GM12878 (cell line): ENCODE data around the gene AMN1. TPM values are rescaled to one million over a fixed set of nuclear protein-coding genes. Genes with fewer than 3 reads are reported as not detected.

Experiments used
- ATAC-seq: fragments of 200-7000 bp; cut with Tn5 transposase; 3 replicates; pipeline ENCODE4 v1.9.1; 2020; ENCODE audit warnings: mild to moderate bottlenecking, moderate library complexity
- BruUV-seq: library from RNA; stranded (reverse); fragments of 400-500 nt; replicated peaks from 2 replicates; lab custom pipeline; 2021; lab: Mats Ljungman, UMichigan
- CTCF ChIA-PET: fragments of 300-600 bp; sonication (Branson Sonifier 250); formaldehyde crosslinking; extraction: SDS; loops from one replicate; lab custom pipeline; 2021; ENCODE audit warnings: inconsistent platforms; lab: Yijun Ruan, JAX
- POLR2A ChIA-PET: fragments of 350-600 bp; formaldehyde crosslinking; extraction: SDS; loops from one replicate; lab custom pipeline; 2021; ENCODE audit warnings: inconsistent platforms; lab: Charles Lee
- RAD21 ChIA-PET: fragments of 300-600 bp; sonication (Branson Sonifier 250); formaldehyde crosslinking; loops from one replicate; lab custom pipeline; 2023; ENCODE audit warnings: antibody characterized with exemption; ENCODE audit not compliant: unreplicated experiment; lab: Charles Lee
- SMC1A ChIA-PET: fragments of 300-600 bp; sonication (Branson Sonifier 250); formaldehyde crosslinking; loops from one replicate; lab custom pipeline; 2023; ENCODE audit not compliant: unreplicated experiment, uncharacterized antibody; lab: Charles Lee
- DNase-seq: peaks from one replicate; pipeline ENCODE4 v3.0.0-alpha.2; 2011; ENCODE audit warnings: low read depth, low spot score
- FAIRE-seq: peaks from 3 replicates; lab custom pipeline; 2011; peaks lifted over from hg19 to GRCh38; lab: Jason Lieb, UNC
- H2AFZ ChIP-seq: 2 replicates; pipeline ENCODE4 v1.6.0; 2011; ENCODE audit warnings: low read depth, low read length, control low read depth; ENCODE audit not compliant: control insufficient read depth
- H3K27ac ChIP-seq: 2 replicates; pipeline ENCODE4 v1.5.1; 2011; ENCODE audit warnings: control low read depth; ENCODE audit not compliant: control insufficient read depth, insufficient read depth
- H3K27me3 ChIP-seq, 2 experiments: replicated peaks in 1 of 2; 2 replicates each; pipeline versions ENCODE4 v1.6.0 to v1.6.1; 2011; ENCODE audit warnings: low read length in 1 of 2; ENCODE audit not compliant: control insufficient read depth in 2 of 2, insufficient read depth in 2 of 2
- H3K36me3 ChIP-seq, 2 experiments: 2 replicates each; pipeline ENCODE4 v1.5.1; 2011; ENCODE audit warnings: low read length in 1 of 2; ENCODE audit not compliant: control insufficient read depth in 2 of 2, insufficient read depth in 2 of 2
- H3K4me1 ChIP-seq: 2 replicates; pipeline ENCODE4 v1.6.1; 2011; ENCODE audit warnings: mild to moderate bottlenecking, low read length, moderate library complexity, mixed read lengths; ENCODE audit not compliant: control insufficient read depth, insufficient read depth
- H3K4me2 ChIP-seq: 2 replicates; pipeline ENCODE4 v1.6.0; 2011; ENCODE audit warnings: control low read depth; ENCODE audit not compliant: control insufficient read depth, insufficient read depth
- H3K4me3 ChIP-seq: fragments of 200-600 bp; sonication (generic); 2 replicates; pipeline ENCODE4 v1.5.1; 2016
- H3K79me2 ChIP-seq: 2 replicates; pipeline ENCODE4 v1.6.0; 2011; ENCODE audit warnings: low read length; ENCODE audit not compliant: control insufficient read depth, insufficient read depth
- H3K9ac ChIP-seq: 2 replicates; pipeline ENCODE4 v1.8.0; 2011; ENCODE audit warnings: low read length, control low read depth, mixed read lengths; ENCODE audit not compliant: control insufficient read depth, insufficient read depth
- H3K9me3 ChIP-seq: replicated peaks from 3 replicates; pipeline ENCODE4 v1.5.1; 2011; ENCODE audit warnings: mild to moderate bottlenecking, low read length; ENCODE audit not compliant: control insufficient read depth, insufficient read depth
- H4K20me1 ChIP-seq: 2 replicates; pipeline ENCODE4 v1.6.0; 2011; ENCODE audit not compliant: control insufficient read depth, insufficient read depth
- BRCA1 ChIP-seq: IDR thresholded peaks from 2 replicates; pipeline ENCODE4 v1.6.1; 2011; ENCODE audit warnings: low read depth, low read length, improper control_type of control experiment
- CTCF ChIP-seq, 3 experiments: IDR thresholded peaks in 2 of 3; conservative IDR thresholded peaks in 1 of 3; 2 replicates each; pipeline ENCODE4 v1.5.1; 2011; ENCODE audit warnings: low read depth in 3 of 3, low read length in 3 of 3, mild to moderate bottlenecking in 3 of 3, control low read depth in 2 of 3, moderate library complexity in 2 of 3, inconsistent platforms in 1 of 3, mixed read lengths in 1 of 3; ENCODE audit not compliant: control insufficient read depth in 2 of 3, insufficient read depth in 1 of 3; ENCODE audit errors: extremely low read depth in 1 of 3
- DPF2 ChIP-seq: fragments of 450-650 bp; IDR thresholded peaks from 2 replicates; pipeline ENCODE4 v1.6.1; 2017; ENCODE audit warnings: mild to moderate bottlenecking
- GATAD2B ChIP-seq: fragments of 450-650 bp; conservative IDR thresholded peaks from 2 replicates; pipeline ENCODE4 v1.6.1; 2017; ENCODE audit warnings: low read depth, mild to moderate bottlenecking, moderate library complexity
- IRF5 ChIP-seq: fragments of 450-650 bp; IDR thresholded peaks from 2 replicates; pipeline ENCODE4 v1.6.1; 2017; ENCODE audit warnings: borderline replicate concordance
- MTA2 ChIP-seq: fragments of 450-650 bp; IDR thresholded peaks from 2 replicates; pipeline ENCODE4 v1.6.1; 2016; ENCODE audit warnings: low read depth, mild to moderate bottlenecking, moderate library complexity
- NBN ChIP-seq: fragments of 450-650 bp; IDR thresholded peaks from 2 replicates; pipeline ENCODE4 v1.6.1; 2016
- NR2C2 ChIP-seq: IDR thresholded peaks from 2 replicates; pipeline ENCODE4 v1.6.1; 2011; ENCODE audit warnings: borderline replicate concordance, low read depth; ENCODE audit not compliant: control insufficient read depth, insufficient read length
- RELB ChIP-seq: fragments of 450-650 bp; IDR thresholded peaks from 2 replicates; pipeline ENCODE4 v1.6.1; 2017; ENCODE audit warnings: low read depth, mild to moderate bottlenecking, moderate library complexity
- SMAD1 ChIP-seq: fragments of 450-650 bp; IDR thresholded peaks from 2 replicates; pipeline ENCODE4 v1.6.1; 2018; ENCODE audit warnings: mild to moderate bottlenecking, low read depth; ENCODE audit not compliant: partially characterized antibody
- SREBF2 ChIP-seq: IDR thresholded peaks from 2 replicates; pipeline ENCODE4 v1.6.1; 2012; ENCODE audit warnings: mild to moderate bottlenecking, low read length
- ZNF207 ChIP-seq: fragments of 450-650 bp; IDR thresholded peaks from 2 replicates; pipeline ENCODE4 v1.6.1; 2014; ENCODE audit warnings: antibody characterized with exemption, mild to moderate bottlenecking, borderline replicate concordance
- WGBS: methylation state at CpG from one replicate; pipeline ENCODE4 v1.1.6; 2016; ENCODE audit warnings: low lambda C conversion rate; ENCODE audit not compliant: insufficient replicate concordance, insufficient coverage; ENCODE audit errors: missing lambda C conversion rate; 5-methylcytosine and 5-hydroxymethylcytosine counted together
- in situ Hi-C: fragments of 300-500 bp; cut with MboI; formaldehyde crosslinking; loops from 9 replicates; pipeline ENCODE4 v1.14.3; 2018; ENCODE audit warnings: mixed read lengths
- intact Hi-C: fragments of 100-400 bp; cut with micrococcal nuclease; formaldehyde crosslinking; loops from one replicate; pipeline ENCODE4 v1.14.2; 2022; ENCODE audit not compliant: unreplicated experiment
- polyA plus RNA-seq, 11 experiments: library from polyadenylated mRNA; depleted of rRNA in 4 of 11; unstranded in 6 of 11; stranded (reverse) in 5 of 11; fragments of >200 nt; fragmentation: Nextera tagmentation in 4 of 11; fragmentation: Illumina TruSeq in 1 of 11; extraction: Ambion mirVana in 4 of 11; extraction: Trizol in 1 of 11; gene quantifications; 1 replicate in 1 of 11; 2 replicates in 10 of 11; pipeline versions ENCODE4 v1.2.1 to v1.2.3, GENCODE V29; 2011 to 2016; ENCODE audit warnings: inconsistent platforms in 2 of 11, missing spikeins in 2 of 11, low read depth in 1 of 11
- total RNA-seq, 4 experiments: library from RNA; depleted of rRNA in 3 of 4; stranded (reverse); fragments of >200 nt in 3 of 4; fragmentation: Illumina TruSeq in 1 of 4; extraction: Trizol in 1 of 4; gene quantifications; 2 replicates each; pipeline versions ENCODE4 v1.2.1 to v1.2.3, GENCODE V29; 2013 to 2021

AMN1 gene
- total and polyA plus RNA-seq, 10 of the 15 experiments (the other 5 are each of a cell fraction or from before 2014, with no cell fraction given), result 5.4 to 19.3 (median 9.3) TPM

- TF ChIP-seq BRCA1 (no peak), SREBF2 (no peak), NR2C2 (no peak), DPF2 (no peak)
- TF ChIP-seq, all 136 proteins: peak for 0
Measured at GRCh38 chr12:31685801-31686200, 43.0 kb downstream of the AMN1 start (continued).

GRCh38 chr12:31682136-31682962 is 46.5 kb downstream of the AMN1 start:
- no peak overlapping the region; the same call in 1 of the 2 replicates for H3K27ac ChIP-seq
- FAIRE-seq, result peak; percentile 98
- TF ChIP-seq NBN (0 out of 2 replicates have a peak, but pooled peaks have one; percentile 25), IRF5 (no peak), ZNF207 (no peak), GATAD2B (no peak), CTCF (IDR thresholded peaks at IDR 0.05 in 2 of 3, conservative IDR thresholded peaks at IDR 0.05 in 1 of 3; ENCODE audit: control insufficient read depth in 2 of 3, extremely low read depth in 1 of 3, insufficient read depth in 1 of 3, low read depth in 3 of 3, low read length in 3 of 3) (peak; percentile 77 to 93 (median 86)), RELB (peak; percentile 78), SMAD1 (no peak), MTA2 (no peak)

More at GRCh38 chr12:31682136-31682962, 46.5 kb downstream of the AMN1 start:
- in situ Hi-C loops (loop anchor here (5.0 kb wide), 2 partner anchors 130 to 620 kb away; no protein-coding TSS in a partner anchor), intact Hi-C loops (loop anchor here (1.0 to 5.0 kb wide), 8 partner anchors 46 to 620 kb away; partner anchors contain the start of gene AMN1)
- no peak overlapping the region for H3K9ac ChIP-seq
- H3K27me3 ChIP-seq, result no peaks in the 10 kb centered on the region
- H2AFZ ChIP-seq, result peak overlapping the region; percentile 57; the same call in 1 of the 2 replicates
- H3K36me3 ChIP-seq, result no peaks in the 10 kb centered on the region
- ChIA-PET SMC1A (interaction anchor here (0.6 to 3.5 kb wide), 47 partner anchors 10 to 1073 kb away, joined by 3 to 17 read pairs (median 4); partner anchors contain the start of genes AMN1, BICD1, ETFBKMT and YARS2), RAD21 (interaction anchor here (0.6 to 3.3 kb wide), 39 partner anchors 11 to 1073 kb away, joined by 3 to 23 read pairs (median 4); partner anchors contain the start of genes AMN1, ETFBKMT and YARS2), POLR2A (interaction anchor here (0.7 kb wide), 1 partner anchor 20 kb away, joined by 4 read pairs; no protein-coding TSS in a partner anchor), CTCF (interaction anchor here (0.6 to 2.9 kb wide), 36 partner anchors 9 to 774 kb away, joined by 3 to 25 read pairs (median 4); partner anchors contain the start of genes BICD1 and ETFBKMT)
- ATAC-seq (peak; percentile 95), DNase-seq (peak; percentile 95)
- H3K4me3 ChIP-seq, result no peak overlapping the region
- H3K4me1 ChIP-seq, result peaks cover 3% of the 10 kb centered on the region; the same call in 1 of the 2 replicates
- 1% methylated on average over 10 of the region's 10 CpGs for WGBS
- no peaks in the 10 kb centered on the region for H3K79me2 ChIP-seq
- no peaks in the 10 kb centered on the region for H4K20me1 ChIP-seq
- no TSS peak for BruUV-seq
- H3K4me2 ChIP-seq, result no peak overlapping the region
- peaks cover 10% of the 10 kb centered on the region for H3K9me3 ChIP-seq
